Cardiac fibroblast (primary cell): ENCODE data around the gene FOXR2.

Experiments
- DNase-seq, 2 donors: peaks; one replicate each; pipeline versions ENCODE4 v3.0.0 to v3.0.0-alpha.2; 2010; ENCODE audit warnings: low read depth in 2 of 2
- H3K4me3 ChIP-seq, 2 donors: replicated peaks in 1 of 2; 1 replicate in 1 of 2; 2 replicates in 1 of 2; pipeline ENCODE4 v1.5.1; 2011; ENCODE audit warnings: low read depth in 2 of 2, low read length in 2 of 2, mild to moderate bottlenecking in 2 of 2, moderate library complexity in 1 of 2
- TF ChIP-seq, protein P1 (sequence below): IDR thresholded peaks from one replicate; pipeline ENCODE4 v1.5.1; 2011; ENCODE audit warnings: low read depth, mild to moderate bottlenecking, low read length, inconsistent platforms

Gene FOXR2

GRCh38 chrX:55623100-55623499, at the start of gene FOXR2:
FOXR2 (plus strand) TSS chrX:55623400; CDS start chrX:55623712, 312 bp downstream.
- TF ChIP-seq, protein P1, sequence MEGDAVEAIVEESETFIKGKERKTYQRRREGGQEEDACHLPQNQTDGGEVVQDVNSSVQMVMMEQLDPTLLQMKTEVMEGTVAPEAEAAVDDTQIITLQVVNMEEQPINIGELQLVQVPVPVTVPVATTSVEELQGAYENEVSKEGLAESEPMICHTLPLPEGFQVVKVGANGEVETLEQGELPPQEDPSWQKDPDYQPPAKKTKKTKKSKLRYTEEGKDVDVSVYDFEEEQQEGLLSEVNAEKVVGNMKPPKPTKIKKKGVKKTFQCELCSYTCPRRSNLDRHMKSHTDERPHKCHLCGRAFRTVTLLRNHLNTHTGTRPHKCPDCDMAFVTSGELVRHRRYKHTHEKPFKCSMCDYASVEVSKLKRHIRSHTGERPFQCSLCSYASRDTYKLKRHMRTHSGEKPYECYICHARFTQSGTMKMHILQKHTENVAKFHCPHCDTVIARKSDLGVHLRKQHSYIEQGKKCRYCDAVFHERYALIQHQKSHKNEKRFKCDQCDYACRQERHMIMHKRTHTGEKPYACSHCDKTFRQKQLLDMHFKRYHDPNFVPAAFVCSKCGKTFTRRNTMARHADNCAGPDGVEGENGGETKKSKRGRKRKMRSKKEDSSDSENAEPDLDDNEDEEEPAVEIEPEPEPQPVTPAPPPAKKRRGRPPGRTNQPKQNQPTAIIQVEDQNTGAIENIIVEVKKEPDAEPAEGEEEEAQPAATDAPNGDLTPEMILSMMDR, result no peak

GRCh38 chrX:55579115-55579514, 44.1 kb upstream of the FOXR2 start:
- DNase-seq, result no peak
- TF ChIP-seq, protein P1, result no peak
- H3K4me3 ChIP-seq, result no peak overlapping the region

More at GRCh38 chrX:55623100-55623499, at the start of gene FOXR2:
- DNase-seq, result no peak
- no peak within 1 kb of the TSS for H3K4me3 ChIP-seq

GRCh38 chrX:55582447-55582846, 40.8 kb upstream of the FOXR2 start:
- DNase-seq, result no peak
- TF ChIP-seq, protein P1, result no peak
- no peak overlapping the region for H3K4me3 ChIP-seq

GRCh38 chrX:55593296-55593695, 29.9 kb upstream of the FOXR2 start:
- TF ChIP-seq, protein P1, result no peak
- H3K4me3 ChIP-seq, result no peak overlapping the region
- no peak for DNase-seq

DNA sequence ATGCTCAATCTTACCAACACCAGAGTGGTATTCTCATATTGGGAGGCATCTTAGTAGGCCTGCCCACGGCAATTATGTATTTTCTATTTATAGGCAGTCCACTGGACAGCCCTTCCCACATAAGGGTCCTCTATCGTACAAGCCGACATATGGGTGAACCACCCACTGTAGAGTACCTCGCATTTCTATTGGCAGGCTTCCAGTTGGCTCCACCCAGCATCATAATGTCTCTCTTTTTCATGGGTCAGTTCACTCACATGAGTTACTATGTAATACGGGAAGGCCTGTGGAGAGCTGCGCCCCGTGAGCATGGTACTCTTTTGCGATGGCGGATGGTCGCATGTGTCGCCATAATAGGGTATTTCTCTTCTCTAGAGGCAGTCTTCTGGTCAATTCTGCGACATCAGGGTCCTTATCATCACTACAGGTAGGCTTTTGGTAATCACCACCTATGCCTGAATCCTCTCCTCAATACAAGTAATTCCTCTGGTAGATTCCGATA, 29.4 kb upstream of the FOXR2 start:
- TF ChIP-seq, protein P1, result no peak
- no peak overlapping the region for H3K4me3 ChIP-seq
- no peak for DNase-seq

DNA sequence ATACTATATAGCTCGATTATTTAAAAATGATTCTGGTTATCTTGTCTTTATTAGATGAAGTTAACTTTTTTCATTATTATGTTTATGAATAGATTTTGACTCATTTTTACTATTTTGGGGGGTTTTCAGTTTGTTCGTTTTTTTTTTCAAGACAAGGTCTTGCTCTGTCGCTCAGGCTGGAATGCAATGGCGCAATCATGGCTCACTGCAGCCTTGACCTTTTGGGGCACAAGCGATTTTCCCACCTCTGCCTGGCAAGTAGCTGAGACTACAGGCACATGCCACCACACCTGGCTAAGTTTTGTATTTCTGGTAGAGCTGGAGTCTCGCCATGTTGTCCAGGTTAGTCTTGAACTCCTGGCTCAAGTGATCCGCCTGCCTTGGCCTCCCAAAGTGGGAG, 24.9 kb upstream of the FOXR2 start:
- no peak for DNase-seq
- TF ChIP-seq, protein P1, result no peak
- no peak overlapping the region for H3K4me3 ChIP-seq

GRCh38 chrX:55619547-55619946, 3.7 kb upstream of the FOXR2 start:
- no peak overlapping the region for H3K4me3 ChIP-seq
- no peak for DNase-seq

More at GRCh38 chrX:55619547-55619946, 3.7 kb upstream of the FOXR2 start:
- TF ChIP-seq, protein P1, result no peak
